EH (cell line): ENCODE data around the gene DDX60.
"Not testable (repeated sequence)": the region's sequence is repeated elsewhere in the genome, so short reads cannot be mapped to it uniquely, and the experiment has no call there.

Experiments
- DNase-seq: peaks from one replicate; pipeline ENCODE4 v3.0.0-alpha.2; 2015; ENCODE audit warnings: low read depth

DDX60 gene

GRCh38 chr4:168318266-168318895, at the start of gene DDX60:
Gene DDX60, minus strand, starts transcription at chr4:168318752. Its CDS starts 7,493 bp downstream, at chr4:168311259.
- DNase-seq, result peak; percentile 84

DNA sequence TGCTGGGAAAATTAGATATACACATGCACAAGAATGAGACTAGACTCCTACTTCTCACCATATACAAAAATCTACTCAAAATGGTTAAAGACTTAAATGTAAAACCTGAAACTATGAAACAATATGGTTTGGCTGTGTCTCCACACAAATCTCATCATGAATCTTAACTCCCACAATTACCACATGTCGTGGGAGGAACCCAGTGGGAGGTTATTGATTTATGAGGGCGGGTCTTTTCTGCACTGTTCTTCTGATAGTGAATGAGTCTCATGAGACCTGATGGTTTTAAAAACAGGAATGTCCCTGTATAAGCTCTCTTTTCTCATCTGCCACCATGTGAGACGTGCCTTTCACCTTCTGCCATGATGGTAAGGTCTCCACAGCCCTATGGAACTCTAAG, 48.5 kb upstream of the DDX60 start:
- DNase-seq, result no peak

- no peak for DNase-seq
Observed at GRCh38 chr4:168362025-168362401, 43.5 kb upstream of the DDX60 start.

GRCh38 chr4:168361365-168362024, 42.9 kb upstream of the DDX60 start:
- no peak for DNase-seq

- peak; percentile 15 for DNase-seq
Observed at GRCh38 chr4:168360271-168360670, 41.7 kb upstream of the DDX60 start.

GRCh38 chr4:168357941-168358340, 39.4 kb upstream of the DDX60 start:
- DNase-seq, result peak; percentile 47

DNA sequence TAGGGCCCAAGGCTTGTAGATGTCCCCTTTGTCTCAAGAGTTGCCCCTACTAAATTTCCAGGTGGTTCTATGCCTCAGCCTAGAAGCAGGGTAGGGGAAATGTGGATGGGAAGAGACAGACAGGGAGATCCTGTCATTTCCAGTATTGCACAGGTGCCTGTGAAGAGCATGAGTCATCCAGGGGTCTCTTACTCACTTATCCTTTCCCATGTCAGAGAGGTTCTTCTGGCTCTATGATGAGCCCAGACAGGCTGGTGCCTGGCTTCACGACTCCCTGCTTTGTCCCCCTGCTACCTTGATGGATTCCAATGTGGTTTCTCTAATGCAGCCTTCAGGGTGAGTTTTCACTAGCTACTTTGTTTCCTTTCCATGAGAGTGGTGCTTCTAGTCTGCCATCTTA, 35.2 kb upstream of the DDX60 start:
- DNase-seq, result no peak

DNA sequence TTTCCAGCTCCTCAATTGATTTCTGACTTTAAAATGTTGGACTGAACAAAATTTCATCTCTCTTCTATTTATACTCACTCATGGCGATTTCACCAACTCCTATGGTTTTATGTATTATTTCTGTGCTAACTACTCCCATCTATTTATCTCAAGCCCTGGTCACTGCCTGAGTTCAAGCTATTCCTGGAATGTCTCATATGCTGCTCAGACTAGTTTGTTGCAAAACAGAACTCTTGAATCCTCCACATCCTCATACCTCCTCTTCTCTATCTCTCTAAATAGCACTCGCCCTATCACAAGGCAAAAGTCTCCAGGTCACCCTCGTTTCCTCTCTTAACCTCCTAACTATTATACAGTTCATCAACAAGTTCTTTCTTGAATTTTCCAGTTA, 19.0 kb upstream of the DDX60 start:
- peak; percentile 39 for DNase-seq

- no peak for DNase-seq
Observed at GRCh38 chr4:168336837-168337549, 18.4 kb upstream of the DDX60 start.

DNA sequence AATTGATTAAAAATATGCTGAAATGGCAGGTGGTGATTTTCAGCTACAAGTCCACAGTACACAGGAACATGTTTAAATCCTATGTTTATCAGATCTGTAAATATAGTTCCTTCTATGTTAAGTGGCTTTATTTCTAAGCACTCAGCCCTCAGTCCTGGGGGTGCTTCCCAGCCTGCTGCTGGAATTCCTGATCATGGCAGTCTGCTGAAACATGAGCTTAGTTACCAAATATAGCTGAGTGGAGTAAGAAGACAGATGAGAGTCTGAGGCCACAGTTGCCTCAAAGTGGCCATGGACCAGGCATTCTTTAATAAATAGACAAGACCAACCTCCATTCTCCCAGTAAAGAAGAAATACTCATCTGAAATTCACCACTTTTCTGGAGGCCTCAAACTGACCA, 17.1 kb upstream of the DDX60 start:
- DNase-seq, result peak; percentile 55

GRCh38 chr4:168334053-168334452, 15.5 kb upstream of the DDX60 start:
- DNase-seq, result no peak

- not testable (repeated sequence) for DNase-seq
Observed at GRCh38 chr4:168330575-168330974, 12.0 kb upstream of the DDX60 start.

GRCh38 chr4:168325591-168325990, 7.0 kb upstream of the DDX60 start:
- DNase-seq, result no peak

DNA sequence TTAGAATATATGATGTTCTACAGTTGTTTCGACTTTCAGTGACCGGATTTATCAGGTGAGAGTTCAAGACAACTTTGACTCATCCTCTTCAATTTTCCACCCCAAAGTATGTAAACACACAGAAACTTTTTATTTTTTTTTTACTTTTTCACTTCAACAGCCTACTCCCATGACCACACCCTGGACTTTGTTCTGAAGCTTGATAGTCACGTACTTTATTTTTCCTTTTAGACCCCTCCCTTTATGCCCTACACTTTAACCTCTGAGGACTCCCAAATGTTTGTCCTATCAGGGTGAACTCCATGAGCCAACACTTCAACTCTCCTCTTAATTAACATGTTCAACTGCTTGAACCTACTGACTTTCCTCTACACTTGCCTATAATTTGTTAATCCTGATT, 2.5 kb upstream of the DDX60 start:
- no peak for DNase-seq

DNA sequence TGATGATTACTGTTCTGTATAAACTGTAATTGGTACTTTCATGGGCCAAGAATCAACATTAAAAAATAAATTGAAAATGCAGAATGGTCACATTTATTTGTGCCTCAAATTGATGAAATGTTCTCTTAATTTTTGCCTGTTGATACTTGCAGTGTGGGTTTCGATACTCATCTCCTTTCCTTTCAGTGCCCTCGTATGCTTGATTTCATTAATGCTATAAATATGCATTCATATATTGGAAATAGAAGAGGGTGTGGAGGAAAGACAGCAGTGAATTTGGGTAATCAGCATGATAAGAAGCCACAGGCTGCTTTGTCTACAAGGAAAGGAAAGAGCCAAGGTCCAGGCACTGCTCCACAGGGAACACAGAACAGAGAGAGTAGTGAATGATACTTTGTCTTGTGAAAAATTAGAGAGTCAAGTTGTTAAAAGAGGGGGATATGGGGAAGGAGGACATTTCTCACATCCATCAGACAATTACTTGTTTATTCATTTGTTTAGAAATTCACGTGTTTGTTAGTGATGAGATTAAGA, 1.0 kb upstream of the DDX60 start:
- DNase-seq, result no peak

DNA sequence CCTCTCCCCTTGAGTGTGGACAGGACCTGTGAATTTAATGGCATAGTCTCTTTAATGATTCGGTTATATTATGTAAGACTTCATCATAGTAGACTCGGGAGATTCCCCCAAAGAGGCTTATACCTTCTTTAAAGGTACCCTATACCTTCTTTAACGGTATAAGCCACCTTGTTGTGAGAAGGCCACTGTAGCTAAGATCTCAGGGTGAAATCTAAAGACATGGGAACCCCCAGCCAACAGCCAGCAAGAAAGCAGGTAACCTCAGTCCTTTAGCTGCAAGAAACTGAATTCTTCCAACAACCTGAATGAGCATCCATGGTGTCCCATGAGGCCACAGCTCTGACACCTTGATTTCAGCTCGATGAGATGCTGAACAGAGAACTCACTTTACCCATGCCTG, 931 bp downstream of the DDX60 start:
- no peak for DNase-seq

DNA sequence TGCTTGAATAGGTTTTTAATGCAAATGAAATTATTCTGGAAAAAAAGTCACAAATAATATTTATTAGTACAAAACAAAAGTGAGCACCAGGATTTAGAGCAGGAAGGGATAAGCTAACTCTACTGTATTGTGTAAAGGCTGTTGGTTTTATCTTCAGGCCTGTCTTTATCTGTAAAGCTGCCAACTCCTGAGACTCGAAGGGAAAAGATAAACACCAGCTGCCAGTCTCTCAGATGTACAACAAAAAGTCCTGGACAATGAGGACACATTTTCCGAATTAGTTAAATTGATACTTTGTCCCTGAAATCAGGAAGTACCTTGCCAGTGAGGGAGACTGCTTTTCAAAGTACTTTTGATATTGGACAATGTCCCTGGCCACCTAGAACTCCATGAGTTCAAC, 8.8 kb downstream of the DDX60 start:
- DNase-seq, result peak; percentile 11

- no peak for DNase-seq
Observed at GRCh38 chr4:168308912-168309311, 9.6 kb downstream of the DDX60 start.

DNA sequence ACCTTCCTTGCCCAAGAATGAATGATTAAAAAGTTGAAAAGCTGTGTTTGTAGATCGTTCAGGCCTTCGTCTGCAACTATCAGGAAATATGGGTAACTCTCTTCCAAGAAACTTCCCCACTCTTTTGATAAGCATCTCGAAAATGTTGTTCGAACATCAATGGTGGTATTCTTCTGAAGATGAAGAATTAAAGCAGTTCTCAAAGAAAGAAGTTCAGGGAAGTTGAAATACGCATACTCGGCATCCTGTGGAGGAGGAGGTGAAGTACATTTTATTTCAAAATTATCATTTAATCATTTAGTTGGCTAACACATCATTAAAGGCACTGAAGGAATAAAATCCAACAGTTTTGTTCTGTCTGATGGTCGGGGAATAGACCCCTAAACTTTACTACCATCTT, 12.1 kb downstream of the DDX60 start:
- DNase-seq, result no peak

- DNase-seq, result peak; percentile 86
Observed at GRCh38 chr4:168304744-168305459, 13.7 kb downstream of the DDX60 start.

DNA sequence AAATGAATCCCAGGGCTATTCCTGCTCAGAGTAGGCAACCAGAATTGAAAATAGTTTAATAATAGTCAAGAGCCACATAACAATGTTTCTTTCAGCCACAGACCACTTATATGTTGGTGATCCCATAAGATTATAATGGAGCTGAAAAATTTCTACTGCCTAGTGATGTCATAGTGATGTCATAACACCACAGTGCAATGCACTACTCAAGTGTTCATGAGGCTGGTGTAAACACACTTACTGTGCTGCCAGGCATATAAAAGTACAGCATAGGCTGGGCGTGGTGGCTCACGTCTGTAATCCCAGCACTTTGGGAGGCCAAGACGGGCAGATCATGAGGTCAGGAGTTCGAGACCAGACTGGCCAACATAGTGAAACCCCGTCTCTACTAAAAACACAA, 15.1 kb downstream of the DDX60 start:
- not testable (repeated sequence) for DNase-seq

DNA sequence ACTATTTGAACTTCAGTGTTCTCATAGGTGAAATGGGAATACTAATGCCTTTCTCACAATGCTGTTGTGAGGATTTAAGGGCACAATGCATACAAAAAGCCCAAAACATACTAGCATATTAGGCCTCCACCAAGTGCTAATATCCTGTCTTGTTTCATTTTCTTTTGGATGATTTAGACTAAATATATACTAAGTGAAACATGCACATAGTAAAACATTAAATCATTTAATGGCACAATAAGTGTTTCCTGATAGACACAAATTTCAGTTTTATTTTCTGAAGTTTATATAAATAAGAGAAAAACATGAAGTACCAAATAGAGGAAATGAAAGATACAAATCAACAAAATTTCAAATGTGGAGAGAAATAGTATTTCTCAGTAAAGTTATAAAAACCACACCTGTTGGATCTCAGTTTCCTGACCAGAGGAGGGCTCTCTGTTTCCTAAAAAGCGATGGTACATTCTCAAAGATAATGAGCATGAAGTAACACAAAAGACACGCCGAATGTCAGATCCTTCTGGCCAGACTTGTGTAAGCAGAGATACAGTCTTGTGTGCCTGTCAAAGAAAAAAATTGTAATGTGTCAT, 25.1 kb downstream of the DDX60 start:
- no peak for DNase-seq
